H1 (cell line): ENCODE results near the gene SURF4.

Experiments
- BRCA1 ChIP-seq: IDR thresholded peaks from 2 replicates; pipeline ENCODE4 v1.6.1; 2012; ENCODE audit warnings: low read depth, low read length, improper control_type of control experiment
- CREB1 ChIP-seq: IDR thresholded peaks from 2 replicates; pipeline ENCODE4 v1.6.1; 2012; ENCODE audit warnings: inconsistent platforms
- CTCF ChIP-seq, 3 experiments: IDR thresholded peaks; 1 replicate in 2 of 3; 2 replicates in 1 of 3; pipeline versions ENCODE4 v1.5.1 to v1.6.1; 2011; ENCODE audit warnings: low read length in 3 of 3, mild to moderate bottlenecking in 3 of 3, inconsistent platforms in 2 of 3, low read depth in 1 of 3, moderate library complexity in 1 of 3; ENCODE audit not compliant: insufficient read depth in 1 of 3; ENCODE audit errors: control extremely low read depth in 1 of 3
- KDM5A ChIP-seq: fragments of 200-600 bp; IDR thresholded peaks from 2 replicates; pipeline ENCODE4 v1.7.1; 2012; ENCODE audit warnings: mild to moderate bottlenecking, low read length, inconsistent platforms, mixed read lengths
- MAX ChIP-seq: IDR thresholded peaks from 2 replicates; pipeline ENCODE4 v1.6.1; 2012; ENCODE audit warnings: inconsistent platforms
- POLR2A ChIP-seq, 2 experiments: IDR thresholded peaks; 1 replicate in 1 of 2; 2 replicates in 1 of 2; pipeline ENCODE4 v1.6.1; 2011; ENCODE audit warnings: low read depth in 2 of 2, low read length in 2 of 2, mild to moderate bottlenecking in 2 of 2; ENCODE audit errors: control extremely low read depth in 1 of 2

DNA sequence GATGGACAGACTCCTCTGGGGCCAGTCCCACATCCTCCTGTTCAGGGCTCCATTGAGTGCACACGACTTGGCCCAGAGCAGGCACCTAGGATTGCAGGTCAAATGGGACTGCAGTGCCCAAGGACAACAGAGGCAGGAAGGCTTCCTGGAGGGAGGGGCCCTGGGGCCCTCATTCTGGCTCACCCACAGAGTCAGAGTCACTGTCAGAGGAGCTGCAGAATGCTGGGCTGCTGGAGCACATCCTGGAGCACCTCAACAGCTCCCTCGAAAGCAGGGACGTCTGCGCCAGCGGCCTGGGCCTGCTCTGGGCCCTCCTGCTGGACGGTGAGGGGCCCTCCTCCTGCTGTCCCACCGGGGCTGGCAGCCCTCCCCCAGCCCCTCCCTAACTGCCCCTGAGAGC, 26.8 kb upstream of the SURF4 start:
- TF ChIP-seq BRCA1: no peak
- no peak for TF ChIP-seq POLR2A (IDR thresholded peaks at IDR 0.05; ENCODE audit: control extremely low read depth in 1 of 2, low read depth in 2 of 2, low read length in 2 of 2)
- TF ChIP-seq KDM5A: no peak
- TF ChIP-seq CTCF (IDR thresholded peaks at IDR 0.05; ENCODE audit: control extremely low read depth in 1 of 3, insufficient read depth in 1 of 3, low read depth in 1 of 3, low read length in 3 of 3): no peak
- no peak for TF ChIP-seq MAX
- TF ChIP-seq CREB1: no peak
